GM19328 (cell line): ENCODE results near the gene ELF4.

Experiments
- ATAC-seq: cut with Tn5 transposase; IDR thresholded peaks from one replicate; pipeline ENCODE4 v1.9.1; 2021; ENCODE audit warnings: mild to moderate bottlenecking, moderate library complexity; ENCODE audit not compliant: unreplicated experiment

ELF4 gene

GRCh38 chrX:130110379-130111219, at the start of gene ELF4:
Gene ELF4 (minus strand): TSS chrX:130110497. CDS start chrX:130081330, 29,167 bp downstream.
- ATAC-seq: no peak

- ATAC-seq: no peak
Observed at GRCh38 chrX:130159776-130160175, 49.5 kb upstream of the ELF4 start.

- ATAC-seq: no peak
Observed at GRCh38 chrX:130158311-130158710, 48.0 kb upstream of the ELF4 start.

- ATAC-seq: no peak
Observed at GRCh38 chrX:130155564-130155963, 45.3 kb upstream of the ELF4 start.

GRCh38 chrX:130147631-130148030, 37.3 kb upstream of the ELF4 start:
- no peak for ATAC-seq

GRCh38 chrX:130145123-130145522, 34.8 kb upstream of the ELF4 start:
- no peak for ATAC-seq

- no peak for ATAC-seq
Observed at GRCh38 chrX:130144509-130144908, 34.2 kb upstream of the ELF4 start.

GRCh38 chrX:130139474-130140201, 29.3 kb upstream of the ELF4 start:
- ATAC-seq: no peak

- ATAC-seq: no peak
Observed at GRCh38 chrX:130136961-130137360, 26.7 kb upstream of the ELF4 start.

GRCh38 chrX:130136496-130136895, 26.2 kb upstream of the ELF4 start:
- ATAC-seq: no peak

- ATAC-seq: no peak
Observed at GRCh38 chrX:130130990-130131389, 20.7 kb upstream of the ELF4 start.

GRCh38 chrX:130125091-130125874, 15.0 kb upstream of the ELF4 start:
- no peak for ATAC-seq

- ATAC-seq: no peak
Observed at GRCh38 chrX:130124577-130124976, 14.3 kb upstream of the ELF4 start.

GRCh38 chrX:130121505-130121800, 11.2 kb upstream of the ELF4 start:
- no peak for ATAC-seq

- ATAC-seq: peak; percentile 60
Observed at GRCh38 chrX:130120746-130121504, 10.6 kb upstream of the ELF4 start.

- ATAC-seq: peak; percentile 28
Observed at GRCh38 chrX:130120321-130120731, 10.0 kb upstream of the ELF4 start.

GRCh38 chrX:130119312-130119898, 9.1 kb upstream of the ELF4 start:
- ATAC-seq: no peak

- ATAC-seq: no peak
Observed at GRCh38 chrX:130118441-130119311, 8.4 kb upstream of the ELF4 start.

GRCh38 chrX:130117166-130117565, 6.9 kb upstream of the ELF4 start:
- no peak for ATAC-seq
